ENCODE measurements around the gene PDLIM7.

Gene PDLIM7

DNA sequence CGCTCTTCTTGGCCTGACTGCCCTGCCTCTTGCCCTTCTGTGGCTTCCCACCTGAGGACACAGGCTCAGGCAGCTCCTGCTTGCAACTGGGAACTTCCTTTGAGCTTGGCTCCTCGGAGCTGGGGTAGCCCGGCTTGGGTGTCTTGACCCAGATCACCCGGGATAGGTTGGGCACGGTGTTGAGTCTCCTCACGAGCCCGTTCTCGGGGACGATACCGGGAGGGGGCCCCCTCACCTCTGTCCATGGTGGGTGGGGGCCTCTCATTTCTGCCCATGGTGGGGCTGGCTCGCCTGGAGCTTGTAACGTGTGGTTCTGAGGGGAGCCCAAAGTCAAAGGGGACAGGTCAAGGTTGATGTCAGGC is 27.1 kb upstream of the PDLIM7 start:
- no peak for DNase-seq (ENCODE audit: low read depth in 2 of 2)

DNA sequence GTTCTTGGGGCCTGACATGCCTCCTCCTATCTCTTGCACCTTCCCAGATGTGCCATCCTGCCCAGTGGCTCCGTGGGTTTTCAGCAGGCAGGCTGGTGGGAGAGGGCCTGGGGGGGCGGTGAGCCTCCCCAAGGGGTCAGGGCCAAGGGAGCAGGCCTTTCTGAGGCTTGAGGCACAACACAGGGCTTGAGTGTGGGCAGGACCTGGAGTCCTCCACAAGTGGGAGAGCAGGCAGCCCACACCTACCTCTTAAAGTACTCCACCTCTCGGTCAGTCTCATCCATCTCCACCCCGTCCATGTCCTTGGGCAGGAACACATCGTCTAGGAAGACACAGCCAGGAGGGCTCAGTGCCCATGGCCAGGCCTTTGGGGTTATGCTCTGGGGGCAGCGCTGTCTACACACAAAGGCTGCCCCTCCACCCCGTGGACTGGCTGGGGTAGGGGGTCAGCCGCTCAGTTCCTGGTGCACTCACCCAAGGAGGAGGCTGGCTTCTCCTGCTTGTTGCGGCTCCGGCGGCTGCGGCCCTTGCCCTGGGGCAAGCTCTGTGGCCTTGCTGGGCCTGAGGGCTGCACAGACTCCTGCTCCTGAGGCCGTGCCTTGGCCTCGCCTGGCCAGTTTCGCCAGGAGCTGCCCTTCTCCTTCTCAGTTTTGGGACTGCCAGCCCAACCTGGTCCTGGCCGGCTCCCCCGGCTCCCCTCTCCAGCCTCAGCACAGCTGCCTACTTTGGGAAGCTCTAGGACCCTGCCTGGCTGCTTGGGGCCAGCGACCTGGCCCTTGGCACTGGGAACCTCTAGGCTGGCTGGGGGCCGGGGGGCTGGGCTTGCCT is 26.5 kb upstream of the PDLIM7 start:
- DNase-seq (ENCODE audit: low read depth in 2 of 2) = no peak

DNA sequence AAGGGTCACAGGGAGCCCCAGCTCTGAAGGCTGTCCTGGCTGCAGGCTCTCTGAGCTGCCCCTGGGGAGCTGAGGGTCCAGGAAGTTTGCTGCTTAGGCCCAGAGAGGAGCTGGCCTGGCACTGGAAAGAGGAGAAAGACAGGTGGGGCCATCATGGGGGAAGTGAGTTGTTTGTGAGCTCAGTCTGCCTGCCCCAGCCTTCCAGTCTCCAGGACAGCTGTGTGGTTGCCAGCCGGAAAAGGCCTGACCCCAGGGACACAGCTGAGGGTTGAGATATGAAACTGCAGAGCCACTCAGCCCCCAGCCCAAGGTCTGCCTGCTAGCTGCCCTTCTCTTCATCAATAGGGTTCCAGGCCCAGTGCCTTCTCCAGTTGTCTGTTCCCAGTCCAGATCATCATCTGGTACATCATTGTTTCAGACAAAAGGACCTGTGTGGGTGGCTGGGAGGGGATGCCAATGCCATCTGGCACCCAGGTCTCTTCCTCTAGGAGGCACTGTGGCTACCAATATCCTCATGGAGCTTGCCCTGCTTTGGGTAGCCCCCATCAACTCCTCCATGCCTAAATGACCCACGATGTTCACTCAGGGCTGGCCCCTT is 23.6 kb upstream of the PDLIM7 start:
- no peak for DNase-seq (ENCODE audit: low read depth in 2 of 2)

- DNase-seq (ENCODE audit: low read depth in 2 of 2) = no peak
These were observed 22.9 kb upstream of the PDLIM7 start for GRCh38 chr5:177520271-177520670.

- DNase-seq (ENCODE audit: low read depth in 2 of 2) = no peak
These were observed 22.2 kb upstream of the PDLIM7 start for GRCh38 chr5:177519463-177520235.

- DNase-seq (ENCODE audit: low read depth in 2 of 2) = peak; percentile 92 to 94
These were observed 19.5 kb upstream of the PDLIM7 start, which contains the start of gene DDX41 for GRCh38 chr5:177516601-177517568. Gene DDX41, minus strand, starts transcription at chr5:177516961. Its CDS starts 16 bp downstream, at chr5:177516945.

DNA sequence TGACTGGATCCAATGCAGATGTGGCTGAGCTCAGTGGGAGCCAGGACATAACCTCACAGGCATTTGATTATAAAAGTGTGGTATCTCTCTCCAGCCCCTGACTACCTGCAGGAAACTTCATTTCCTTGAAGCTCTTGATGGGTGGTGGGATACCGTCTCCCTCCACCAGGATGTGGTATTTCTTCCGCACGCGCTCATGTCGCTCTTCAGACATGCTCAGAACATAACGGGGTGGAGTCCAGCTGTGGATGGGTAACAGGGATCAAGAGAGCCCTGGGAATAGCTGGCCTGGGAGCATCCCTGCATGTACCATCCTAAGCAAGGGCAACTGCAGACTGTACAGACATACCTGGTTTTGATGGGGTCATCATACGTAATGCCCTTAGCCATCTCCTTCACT is 18.2 kb upstream of the PDLIM7 start:
- no peak for DNase-seq (ENCODE audit: low read depth in 2 of 2)

DNA sequence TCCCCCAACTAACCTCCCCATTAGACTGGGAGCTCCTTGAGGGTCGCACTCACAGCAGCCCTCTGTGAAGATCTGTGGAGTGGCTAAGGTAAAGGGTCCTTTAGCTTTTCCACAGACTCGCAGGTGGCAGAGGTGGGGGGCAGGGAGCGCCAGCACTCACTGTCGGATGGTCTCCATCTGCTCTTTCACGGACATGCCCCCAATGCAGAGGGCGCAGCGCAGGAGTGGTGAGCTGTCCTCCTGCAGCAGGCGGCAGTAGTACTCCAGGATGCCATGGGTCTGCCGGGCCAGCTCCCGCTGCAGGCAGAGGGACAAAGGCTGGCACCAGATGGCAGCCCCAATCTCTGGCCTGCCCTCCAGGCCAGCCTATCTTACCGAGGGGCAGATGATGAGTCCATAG is 17.1 kb upstream of the PDLIM7 start:
- no peak for DNase-seq (ENCODE audit: low read depth in 2 of 2)

GRCh38 chr5:177513500-177513899 is 16.1 kb upstream of the PDLIM7 start:
- DNase-seq (ENCODE audit: low read depth in 2 of 2) = no peak

DNA sequence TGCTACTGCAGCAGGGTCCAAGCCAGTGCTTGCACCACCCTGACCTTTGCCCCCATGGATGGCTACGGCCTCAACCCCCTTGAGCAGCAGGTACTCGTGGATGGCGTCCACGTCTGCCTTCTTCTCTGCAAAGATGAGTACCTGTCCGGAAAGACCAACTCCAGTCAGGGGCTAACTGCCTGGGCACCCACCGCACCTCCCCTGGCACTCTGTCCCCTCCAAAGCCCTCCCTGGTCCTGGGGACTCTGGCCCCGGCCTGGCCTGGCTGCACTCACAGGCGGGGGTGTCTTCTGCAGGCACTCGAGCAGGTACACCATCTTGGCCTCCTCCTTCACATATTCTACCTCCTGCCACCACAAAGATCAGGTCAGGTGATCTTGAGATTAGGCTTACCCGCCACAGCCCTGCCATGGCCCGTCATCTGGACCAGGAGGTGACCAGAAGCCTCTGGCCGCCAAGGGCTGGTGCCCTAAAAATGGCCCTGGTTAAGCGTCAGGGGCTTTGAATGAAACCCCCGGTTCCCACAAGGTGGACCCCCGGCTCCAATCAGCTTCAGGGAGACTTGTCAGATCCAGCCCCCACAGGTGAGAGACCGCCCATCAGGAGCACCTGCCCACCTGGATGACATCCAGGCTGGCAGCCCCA is 15.5 kb upstream of the PDLIM7 start:
- DNase-seq (ENCODE audit: low read depth in 2 of 2) = no peak

- DNase-seq (ENCODE audit: low read depth in 2 of 2) = no peak
These were observed 14.6 kb upstream of the PDLIM7 start for GRCh38 chr5:177511796-177512675.

DNA sequence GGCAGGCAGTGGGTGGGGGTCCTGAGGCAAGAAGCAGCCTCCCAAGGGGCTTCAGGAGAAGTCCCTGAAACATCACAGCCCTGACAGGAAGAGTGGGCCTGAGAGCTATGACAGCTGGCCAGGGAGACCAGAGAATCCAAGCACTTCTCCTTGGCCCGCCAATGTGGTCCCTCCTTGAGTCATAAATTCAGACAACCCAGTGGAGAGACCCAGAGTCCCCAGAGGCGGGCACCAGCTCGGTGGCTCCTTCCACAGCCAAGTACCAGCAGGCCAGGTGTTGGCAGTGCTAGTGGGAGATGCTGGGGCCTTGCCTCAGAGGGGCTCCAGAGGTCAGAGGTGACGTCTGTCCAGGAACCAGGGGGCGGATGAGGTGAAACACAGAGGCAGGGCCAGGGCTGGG is 13.8 kb upstream of the PDLIM7 start:
- DNase-seq (ENCODE audit: low read depth in 2 of 2) = no peak

GRCh38 chr5:177510567-177511053 is 13.2 kb upstream of the PDLIM7 start:
- no peak for DNase-seq (ENCODE audit: low read depth in 2 of 2)

DNA sequence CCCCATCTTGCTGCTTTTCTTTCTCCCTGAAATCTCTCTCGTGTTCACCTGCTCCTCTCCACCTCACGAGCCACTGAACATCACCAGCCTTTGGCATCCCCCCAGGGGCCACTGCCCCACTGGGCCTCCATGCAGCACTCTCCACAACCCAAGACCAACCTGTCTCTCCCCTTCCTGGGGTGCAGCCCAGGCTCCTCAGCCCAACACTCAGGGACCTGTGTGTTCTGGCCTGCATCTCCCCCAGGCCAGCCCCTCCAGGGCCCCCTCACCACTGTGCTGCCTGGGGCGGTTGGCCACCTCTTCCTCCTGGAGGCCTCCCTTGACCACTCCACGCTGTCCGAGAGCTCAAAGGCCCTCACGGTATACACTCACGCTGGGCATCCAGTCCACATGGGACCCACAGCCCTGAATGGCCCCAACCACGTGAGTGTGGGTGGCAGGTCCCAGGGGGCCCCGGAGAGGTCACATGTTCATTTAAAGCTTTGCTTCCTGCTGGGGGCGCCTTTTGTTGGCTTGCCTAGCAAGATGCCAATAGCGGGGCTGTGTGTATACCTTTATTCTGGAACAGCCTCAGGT is 12.7 kb upstream of the PDLIM7 start:
- no peak for DNase-seq (ENCODE audit: low read depth in 2 of 2)

- DNase-seq (ENCODE audit: low read depth in 2 of 2) = no peak
These were observed 12.1 kb upstream of the PDLIM7 start, which contains the start of gene DOK3 for GRCh38 chr5:177509381-177509951. Gene DOK3, minus strand, starts transcription at chr5:177509826. Its CDS starts 286 bp downstream, at chr5:177509540.

- DNase-seq (ENCODE audit: low read depth in 2 of 2) = no peak
These were observed 11.4 kb upstream of the PDLIM7 start for GRCh38 chr5:177508837-177509236.

- no peak for DNase-seq (ENCODE audit: low read depth in 2 of 2)
These were observed 10.8 kb upstream of the PDLIM7 start for GRCh38 chr5:177508221-177508611.

- no peak for DNase-seq (ENCODE audit: low read depth in 2 of 2)
These were observed 10.3 kb upstream of the PDLIM7 start for GRCh38 chr5:177507596-177508220.

DNA sequence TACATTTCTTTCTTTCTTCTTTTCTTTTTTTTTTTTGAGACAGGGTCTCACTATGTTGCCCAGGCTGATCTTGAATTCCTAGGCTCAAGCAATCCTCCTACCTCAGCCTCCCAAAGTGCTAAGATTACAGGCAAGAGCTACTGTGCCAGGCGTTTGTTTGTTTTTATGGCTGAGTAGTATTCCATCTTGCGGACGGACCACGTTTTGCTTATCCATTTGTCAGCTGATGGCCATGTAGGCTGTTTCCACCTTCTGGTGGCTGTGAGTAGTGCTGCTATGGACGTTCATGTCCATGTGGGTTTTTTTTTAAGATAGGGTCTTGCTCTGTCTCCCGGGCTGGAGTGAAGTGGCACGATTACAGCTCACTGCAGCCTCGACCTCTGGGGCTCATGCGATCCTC is 9.8 kb upstream of the PDLIM7 start:
- no peak for DNase-seq (ENCODE audit: low read depth in 2 of 2)

Data from stimulated activated CD8-positive, alpha-beta memory T cell treated with anti-CD3 and anti-CD28 coated beads, Interleukin-7, amount 100 ng/mL, for 4 hours (primary cell).